DOHH2 (cell line): ENCODE data around the gene PGAP1.

Experiments
- H3F3A ChIP-seq: fragments of 200-600 bp; sonication (generic), shearing (Covaris generic); 2 replicates; pipeline ENCODE4 v1.6.0; 2016; ENCODE audit warnings: antibody characterized with exemption, mild to moderate bottlenecking; ENCODE audit not compliant: control insufficient read depth, insufficient read depth
- H3K27ac ChIP-seq: fragments of 200-600 bp; sonication (generic); 2 replicates; pipeline ENCODE4 v1.5.1; 2014; ENCODE audit warnings: low read depth, mild to moderate bottlenecking, low read length, moderate library complexity
- H3K27me3 ChIP-seq: fragments of 200-600 bp; sonication (generic); 2 replicates; pipeline ENCODE4 v1.6.1; 2014; ENCODE audit warnings: mild to moderate bottlenecking, low read length, mixed read lengths; ENCODE audit not compliant: control insufficient read depth
- H3K36me3 ChIP-seq: fragments of 200-600 bp; sonication (generic); 2 replicates; pipeline ENCODE4 v1.6.1; 2014; ENCODE audit warnings: mild to moderate bottlenecking, low read length, moderate library complexity, mixed read lengths; ENCODE audit not compliant: control insufficient read depth
- H3K4me1 ChIP-seq: fragments of 200-600 bp; sonication (generic); 2 replicates; pipeline ENCODE4 v1.6.1; 2014; ENCODE audit warnings: mild to moderate bottlenecking, low read length, mixed read lengths; ENCODE audit not compliant: control insufficient read depth
- H3K4me2 ChIP-seq: fragments of 200-600 bp; sonication (generic); 2 replicates; pipeline ENCODE4 v1.6.0; 2014; ENCODE audit warnings: mild to moderate bottlenecking, low read length, moderate library complexity
- H3K4me3 ChIP-seq: fragments of 200-600 bp; sonication (generic); 2 replicates; pipeline ENCODE4 v1.5.1; 2014; ENCODE audit warnings: mild to moderate bottlenecking, low read length, mixed read lengths
- H3K79me2 ChIP-seq: fragments of 200-600 bp; sonication (generic); 2 replicates; pipeline ENCODE4 v1.6.1; 2014; ENCODE audit warnings: mild to moderate bottlenecking, low read length, mixed read lengths; ENCODE audit not compliant: control insufficient read depth
- H3K9me2 ChIP-seq: fragments of 200-600 bp; sonication (generic); replicated peaks from 2 replicates; pipeline ENCODE4 v1.6.1; 2014; ENCODE audit warnings: mild to moderate bottlenecking, low read length, mixed read lengths; ENCODE audit not compliant: control insufficient read depth
- H3K9me3 ChIP-seq: fragments of 200-600 bp; sonication (generic); 2 replicates; pipeline ENCODE4 v1.6.1; 2014; ENCODE audit warnings: antibody characterized with exemption, low read length, mixed read lengths; ENCODE audit not compliant: control insufficient read depth, insufficient read depth
- H4K20me1 ChIP-seq: fragments of 200-600 bp; sonication (generic); 2 replicates; pipeline ENCODE4 v1.6.0; 2014; ENCODE audit warnings: low read depth, mild to moderate bottlenecking, antibody characterized with exemption, low read length, moderate library complexity; ENCODE audit not compliant: control insufficient read depth, insufficient read depth
- EZH2phosphoT487 ChIP-seq: fragments of 200-600 bp; sonication (generic); IDR thresholded peaks from 2 replicates; pipeline ENCODE4 v1.6.1; 2017; ENCODE audit warnings: borderline replicate concordance, mild to moderate bottlenecking, antibody characterized with exemption, low read length, moderate library complexity, mixed read lengths
- TF ChIP-seq, protein P1 (sequence below): fragments of 200-600 bp; sonication (generic); IDR thresholded peaks from one replicate; pipeline ENCODE4 v1.5.1; 2014; ENCODE audit warnings: antibody characterized with exemption, mild to moderate bottlenecking, low read depth, low read length; ENCODE audit not compliant: poor library complexity, severe bottlenecking

The PGAP1 gene

DNA sequence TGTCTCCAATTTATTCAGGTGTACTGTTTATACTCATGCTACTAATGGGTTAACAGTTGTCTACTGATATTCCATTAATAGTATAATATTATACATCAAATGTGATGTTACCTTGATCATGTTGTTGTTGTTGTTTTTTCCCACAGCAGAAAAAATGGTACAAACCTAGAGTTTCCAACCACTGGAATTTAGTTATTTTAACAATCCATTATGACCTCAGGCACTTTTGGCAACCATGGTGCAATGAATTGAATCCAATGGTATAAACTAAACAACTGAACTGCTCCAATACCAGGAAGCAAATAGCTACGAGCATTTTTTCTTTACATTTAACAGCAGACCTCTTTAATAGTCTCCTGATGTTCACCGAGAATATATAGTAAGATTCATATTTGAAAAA, 86.3 kb downstream of the PGAP1 start:
- Histone ChIP-seq H4K20me1 (no peaks in the 10 kb centered on the region), H3K4me3 (no peak overlapping the region), H3F3A (no peaks in the 10 kb centered on the region; the same call in 1 of the 2 replicates), H3K9me3 (no peaks in the 10 kb centered on the region), H3K9me2 (no peaks in the 10 kb centered on the region), H3K79me2 (no peaks in the 10 kb centered on the region), H3K4me2 (no peak overlapping the region), H3K27ac (no peak overlapping the region), H3K27me3 (no peaks in the 10 kb centered on the region), H3K36me3 (peaks cover 8% of the 10 kb centered on the region; the same call in 1 of the 2 replicates), H3K4me1 (no peaks in the 10 kb centered on the region)
- no peak for TF ChIP-seq EZH2phosphoT487
- TF ChIP-seq, protein P1, sequence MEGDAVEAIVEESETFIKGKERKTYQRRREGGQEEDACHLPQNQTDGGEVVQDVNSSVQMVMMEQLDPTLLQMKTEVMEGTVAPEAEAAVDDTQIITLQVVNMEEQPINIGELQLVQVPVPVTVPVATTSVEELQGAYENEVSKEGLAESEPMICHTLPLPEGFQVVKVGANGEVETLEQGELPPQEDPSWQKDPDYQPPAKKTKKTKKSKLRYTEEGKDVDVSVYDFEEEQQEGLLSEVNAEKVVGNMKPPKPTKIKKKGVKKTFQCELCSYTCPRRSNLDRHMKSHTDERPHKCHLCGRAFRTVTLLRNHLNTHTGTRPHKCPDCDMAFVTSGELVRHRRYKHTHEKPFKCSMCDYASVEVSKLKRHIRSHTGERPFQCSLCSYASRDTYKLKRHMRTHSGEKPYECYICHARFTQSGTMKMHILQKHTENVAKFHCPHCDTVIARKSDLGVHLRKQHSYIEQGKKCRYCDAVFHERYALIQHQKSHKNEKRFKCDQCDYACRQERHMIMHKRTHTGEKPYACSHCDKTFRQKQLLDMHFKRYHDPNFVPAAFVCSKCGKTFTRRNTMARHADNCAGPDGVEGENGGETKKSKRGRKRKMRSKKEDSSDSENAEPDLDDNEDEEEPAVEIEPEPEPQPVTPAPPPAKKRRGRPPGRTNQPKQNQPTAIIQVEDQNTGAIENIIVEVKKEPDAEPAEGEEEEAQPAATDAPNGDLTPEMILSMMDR: no peak

DNA sequence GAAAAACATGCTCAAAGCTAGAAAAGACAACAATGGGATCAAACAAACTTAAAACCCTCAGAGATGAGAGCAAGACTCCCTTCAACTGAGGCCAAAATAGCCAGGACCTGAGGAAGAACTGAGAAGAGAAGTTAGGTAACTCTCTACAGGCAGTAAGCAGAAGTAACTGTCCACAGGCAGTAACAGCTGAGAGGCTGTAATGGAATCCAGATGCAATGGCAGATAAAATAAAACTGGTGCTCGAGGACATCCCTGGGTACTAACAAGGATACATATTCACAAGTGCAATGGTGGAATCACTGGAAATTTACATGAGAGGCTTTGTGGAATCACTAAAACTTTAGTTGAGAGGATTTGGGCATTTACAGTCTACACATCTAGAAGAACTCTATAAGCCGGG, 86.9 kb downstream of the PGAP1 start:
- Histone ChIP-seq H3K79me2 (no peaks in the 10 kb centered on the region), H3K36me3 (peaks cover 8% of the 10 kb centered on the region; the same call in 1 of the 2 replicates)

DNA sequence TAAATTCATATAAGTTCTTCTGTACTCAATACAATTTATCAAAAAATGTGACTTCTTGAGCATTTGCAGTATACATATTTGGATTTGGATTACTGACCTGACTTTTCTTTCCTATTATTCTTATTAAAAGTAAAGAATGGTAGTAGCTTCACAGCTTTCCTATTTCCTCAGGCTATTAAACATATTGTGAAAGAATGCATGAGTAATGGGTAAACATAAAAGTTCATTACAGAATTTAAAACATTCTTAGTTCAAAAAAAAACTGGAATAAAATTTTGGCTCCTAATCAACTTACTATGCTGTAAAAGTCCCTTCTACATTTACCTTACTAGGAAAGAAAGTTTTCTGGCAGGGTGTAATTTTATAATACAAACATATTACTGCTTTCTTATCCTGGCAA, 90.1 kb downstream of the PGAP1 start:
- no peaks in the 10 kb centered on the region; the same call in 1 of the 2 replicates for H3F3A ChIP-seq
- no peaks in the 10 kb centered on the region for H3K9me3 ChIP-seq
- H3K79me2 ChIP-seq: no peaks in the 10 kb centered on the region
- TF ChIP-seq EZH2phosphoT487: no peak
- TF ChIP-seq, protein P1: no peak
- H3K9me2 ChIP-seq: no peaks in the 10 kb centered on the region
- no peaks in the 10 kb centered on the region for H4K20me1 ChIP-seq
- no peaks in the 10 kb centered on the region for H3K4me1 ChIP-seq
- H3K36me3 ChIP-seq: peaks cover 8% of the 10 kb centered on the region; the same call in 1 of the 2 replicates
- H3K27ac ChIP-seq: no peak overlapping the region
- H3K4me3 ChIP-seq: no peak overlapping the region
- H3K27me3 ChIP-seq: no peaks in the 10 kb centered on the region
- no peak overlapping the region for H3K4me2 ChIP-seq

More for the DNA sequence above, 86.9 kb downstream of the PGAP1 start:
- no peaks in the 10 kb centered on the region; the same call in 1 of the 2 replicates for H3F3A ChIP-seq
- H3K4me2 ChIP-seq: no peak overlapping the region
- H3K27me3 ChIP-seq: no peaks in the 10 kb centered on the region
- no peaks in the 10 kb centered on the region for H3K9me2 ChIP-seq
- H3K9me3 ChIP-seq: no peaks in the 10 kb centered on the region
- no peak overlapping the region for H3K4me3 ChIP-seq
- no peaks in the 10 kb centered on the region for H3K4me1 ChIP-seq
- TF ChIP-seq, protein P1: no peak
- H4K20me1 ChIP-seq: no peaks in the 10 kb centered on the region
- no peak overlapping the region for H3K27ac ChIP-seq

DNA sequence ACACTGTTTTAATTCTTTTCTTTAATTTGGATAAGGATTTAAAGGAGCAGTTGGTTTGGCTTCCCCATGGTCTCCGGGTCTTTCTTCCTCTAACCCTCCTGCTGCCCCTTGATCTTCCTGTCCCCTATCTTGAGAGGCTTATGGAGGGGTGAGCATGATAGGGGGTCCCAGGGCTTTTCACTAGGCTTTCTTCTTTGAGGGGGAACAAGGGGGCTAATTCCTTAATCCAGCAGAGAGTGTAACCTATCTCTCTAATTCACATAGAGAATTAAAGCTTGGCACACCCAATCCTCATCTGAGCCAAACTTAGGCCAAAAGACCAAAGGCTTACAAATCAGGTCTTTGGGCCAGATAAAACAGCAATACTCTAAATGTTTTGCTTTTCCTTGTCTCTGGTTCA, 95.8 kb downstream of the PGAP1 start:
- no peaks in the 10 kb centered on the region for H3K36me3 ChIP-seq
- no peak overlapping the region for H3K4me3 ChIP-seq
- no peak overlapping the region for H3K27ac ChIP-seq

More for the DNA sequence above, 95.8 kb downstream of the PGAP1 start:
- Histone ChIP-seq H3F3A (no peaks in the 10 kb centered on the region), H3K9me3 (no peaks in the 10 kb centered on the region), H3K4me2 (no peak overlapping the region), H3K79me2 (no peaks in the 10 kb centered on the region), H3K9me2 (no peaks in the 10 kb centered on the region), H3K4me1 (no peaks in the 10 kb centered on the region), H3K27me3 (no peaks in the 10 kb centered on the region), H4K20me1 (no peaks in the 10 kb centered on the region)
- TF ChIP-seq, protein P1: no peak
- no peak for TF ChIP-seq EZH2phosphoT487
